Activated CD8-positive, alpha-beta memory T cell treated with anti-CD3 and anti-CD28 coated beads for 24 hours (primary cell): ENCODE measurements around the gene CLEC19A.

Experiments used
- DNase-seq: peaks from one replicate; pipeline ENCODE4 v3.0.0-alpha.2; 2020

CLEC19A gene

GRCh38 chr16:19330841-19331397, 45.4 kb downstream of the CLEC19A start:
- DNase-seq: no peak

GRCh38 chr16:19331794-19332193, 46.3 kb downstream of the CLEC19A start:
- DNase-seq: no peak

GRCh38 chr16:19338335-19338734, 52.8 kb downstream of the CLEC19A start:
- no peak for DNase-seq

- DNase-seq: no peak
Observed at GRCh38 chr16:19344224-19344801, 58.8 kb downstream of the CLEC19A start.

- DNase-seq: no peak
Observed at GRCh38 chr16:19344980-19345379, 59.4 kb downstream of the CLEC19A start.

GRCh38 chr16:19346335-19346922, 60.9 kb downstream of the CLEC19A start:
- DNase-seq: no peak

- no peak for DNase-seq
Observed at GRCh38 chr16:19348125-19348524, 62.6 kb downstream of the CLEC19A start.

GRCh38 chr16:19348578-19349315, 63.2 kb downstream of the CLEC19A start:
- no peak for DNase-seq

- DNase-seq: no peak
Observed at GRCh38 chr16:19354371-19354770, 68.8 kb downstream of the CLEC19A start.

GRCh38 chr16:19356024-19356952, 70.8 kb downstream of the CLEC19A start:
- DNase-seq: no peak

GRCh38 chr16:19359556-19359955, 74.0 kb downstream of the CLEC19A start:
- no peak for DNase-seq
